Esophagus muscularis mucosa (tissue), 3 donors: ENCODE measurements around the gene CLDN4.

Experiments
- POLR2AphosphoS5 ChIP-seq, 2 donors: sonication (generic); formaldehyde crosslinking; IDR thresholded peaks; one replicate each; pipeline ENCODE4 v1.6.1; 2017; ENCODE audit warnings: antibody characterized with exemption in 2 of 2
- TF ChIP-seq, protein P1 (sequence below), 3 experiments: fragments of 200-600 bp in 2 of 3; fragments of 450-650 bp in 1 of 3; sonication (generic) in 2 of 3; IDR thresholded peaks; one replicate each; pipeline ENCODE4 v1.5.1; 2017 to 2019; ENCODE audit warnings: antibody characterized with exemption in 3 of 3, mild to moderate bottlenecking in 2 of 3, moderate library complexity in 1 of 3

DNA sequence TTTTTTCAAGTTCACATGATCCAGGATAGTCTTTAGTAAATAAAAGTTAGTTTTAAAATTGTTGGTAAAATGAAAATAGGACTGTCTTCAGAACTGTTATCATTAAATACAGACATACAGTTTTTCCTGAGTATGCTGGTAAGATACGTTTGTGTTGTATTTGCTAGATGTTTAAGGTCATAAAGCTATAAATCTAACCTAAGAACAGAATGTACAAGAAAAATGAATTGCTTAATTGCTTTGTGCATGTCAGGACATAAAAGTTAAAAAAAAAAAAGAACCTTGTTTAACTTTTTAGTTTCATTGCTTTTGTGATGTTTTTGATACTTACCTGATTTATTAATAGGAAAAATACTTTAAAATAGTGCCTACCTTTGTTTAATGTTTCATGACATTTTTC lies 29.2 kb upstream of the CLDN4 start:
- no peak for TF ChIP-seq POLR2AphosphoS5 (IDR thresholded peaks at IDR 0.05)
- TF ChIP-seq, protein P1, sequence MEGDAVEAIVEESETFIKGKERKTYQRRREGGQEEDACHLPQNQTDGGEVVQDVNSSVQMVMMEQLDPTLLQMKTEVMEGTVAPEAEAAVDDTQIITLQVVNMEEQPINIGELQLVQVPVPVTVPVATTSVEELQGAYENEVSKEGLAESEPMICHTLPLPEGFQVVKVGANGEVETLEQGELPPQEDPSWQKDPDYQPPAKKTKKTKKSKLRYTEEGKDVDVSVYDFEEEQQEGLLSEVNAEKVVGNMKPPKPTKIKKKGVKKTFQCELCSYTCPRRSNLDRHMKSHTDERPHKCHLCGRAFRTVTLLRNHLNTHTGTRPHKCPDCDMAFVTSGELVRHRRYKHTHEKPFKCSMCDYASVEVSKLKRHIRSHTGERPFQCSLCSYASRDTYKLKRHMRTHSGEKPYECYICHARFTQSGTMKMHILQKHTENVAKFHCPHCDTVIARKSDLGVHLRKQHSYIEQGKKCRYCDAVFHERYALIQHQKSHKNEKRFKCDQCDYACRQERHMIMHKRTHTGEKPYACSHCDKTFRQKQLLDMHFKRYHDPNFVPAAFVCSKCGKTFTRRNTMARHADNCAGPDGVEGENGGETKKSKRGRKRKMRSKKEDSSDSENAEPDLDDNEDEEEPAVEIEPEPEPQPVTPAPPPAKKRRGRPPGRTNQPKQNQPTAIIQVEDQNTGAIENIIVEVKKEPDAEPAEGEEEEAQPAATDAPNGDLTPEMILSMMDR (IDR thresholded peaks at IDR 0.05): no peak
